ENCODE data around the gene TTLL9.
A peak's percentile ranks its signal among the peaks of the same experiment; 100 is the strongest.

The TTLL9 gene

DNA sequence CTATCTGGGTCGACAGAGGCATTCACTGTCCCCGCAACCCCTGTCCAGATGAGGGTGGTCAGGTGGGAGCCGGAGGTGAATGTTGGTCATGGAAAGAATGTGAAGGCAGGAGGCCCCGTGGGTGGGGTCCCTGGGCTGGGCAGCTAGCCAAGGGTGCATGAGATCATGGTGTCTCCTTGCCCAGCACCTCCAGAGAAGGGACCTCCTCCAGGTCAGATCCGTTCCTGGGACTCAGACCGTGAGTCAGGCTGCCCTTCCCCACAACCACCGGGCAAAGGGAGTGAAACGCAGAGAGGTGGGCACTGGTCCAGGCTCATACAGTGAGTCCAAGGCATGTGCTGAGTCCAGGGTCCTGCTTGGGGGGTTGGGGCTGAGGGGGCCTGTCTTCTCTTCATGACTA, 28.5 kb upstream of the TTLL9 start:
- TF ChIP-seq EGR1 (IDR thresholded peaks at IDR 0.05) (no peak), NFIC (IDR thresholded peaks at IDR 0.05) (peak; percentile 93), TCF12 (IDR thresholded peaks at IDR 0.05; ENCODE audit: low read depth) (peak; percentile 92), EP300 (IDR thresholded peaks at IDR 0.05; ENCODE audit: borderline replicate concordance) (peak; percentile 93), YY1 (IDR thresholded peaks at IDR 0.05; ENCODE audit: low read depth) (no peak), TEAD4 (IDR thresholded peaks at IDR 0.05) (peak; percentile 82), CEBPB (IDR thresholded peaks at IDR 0.05) (no peak), ZBTB7A (IDR thresholded peaks at IDR 0.05; ENCODE audit: low read depth) (peak; percentile 53; the same call in 1 of the 2 replicates), RAD21 (IDR thresholded peaks at IDR 0.05; ENCODE audit: low read depth) (0 out of 2 replicates have a peak, but pooled peaks have one; percentile 8), CREB1 (IDR thresholded peaks at IDR 0.05; ENCODE audit: low read depth) (no peak), TAF1 (IDR thresholded peaks at IDR 0.05; ENCODE audit: low read depth) (no peak; the same call in 1 of the 2 replicates), FOXM1 (IDR thresholded peaks at IDR 0.05; ENCODE audit: borderline replicate concordance, low read depth) (peak; percentile 69; the same call in 1 of the 2 replicates)
- TF ChIP-seq, protein P1, sequence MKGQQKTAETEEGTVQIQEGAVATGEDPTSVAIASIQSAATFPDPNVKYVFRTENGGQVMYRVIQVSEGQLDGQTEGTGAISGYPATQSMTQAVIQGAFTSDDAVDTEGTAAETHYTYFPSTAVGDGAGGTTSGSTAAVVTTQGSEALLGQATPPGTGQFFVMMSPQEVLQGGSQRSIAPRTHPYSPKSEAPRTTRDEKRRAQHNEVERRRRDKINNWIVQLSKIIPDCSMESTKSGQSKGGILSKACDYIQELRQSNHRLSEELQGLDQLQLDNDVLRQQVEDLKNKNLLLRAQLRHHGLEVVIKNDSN (IDR thresholded peaks at IDR 0.05): peak; percentile 60
- TF ChIP-seq, protein P2, sequence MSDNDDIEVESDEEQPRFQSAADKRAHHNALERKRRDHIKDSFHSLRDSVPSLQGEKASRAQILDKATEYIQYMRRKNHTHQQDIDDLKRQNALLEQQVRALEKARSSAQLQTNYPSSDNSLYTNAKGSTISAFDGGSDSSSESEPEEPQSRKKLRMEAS (IDR thresholded peaks at IDR 0.05): 0 out of 2 replicates have a peak, but pooled peaks have one; percentile 25
- TF ChIP-seq, protein P3, sequence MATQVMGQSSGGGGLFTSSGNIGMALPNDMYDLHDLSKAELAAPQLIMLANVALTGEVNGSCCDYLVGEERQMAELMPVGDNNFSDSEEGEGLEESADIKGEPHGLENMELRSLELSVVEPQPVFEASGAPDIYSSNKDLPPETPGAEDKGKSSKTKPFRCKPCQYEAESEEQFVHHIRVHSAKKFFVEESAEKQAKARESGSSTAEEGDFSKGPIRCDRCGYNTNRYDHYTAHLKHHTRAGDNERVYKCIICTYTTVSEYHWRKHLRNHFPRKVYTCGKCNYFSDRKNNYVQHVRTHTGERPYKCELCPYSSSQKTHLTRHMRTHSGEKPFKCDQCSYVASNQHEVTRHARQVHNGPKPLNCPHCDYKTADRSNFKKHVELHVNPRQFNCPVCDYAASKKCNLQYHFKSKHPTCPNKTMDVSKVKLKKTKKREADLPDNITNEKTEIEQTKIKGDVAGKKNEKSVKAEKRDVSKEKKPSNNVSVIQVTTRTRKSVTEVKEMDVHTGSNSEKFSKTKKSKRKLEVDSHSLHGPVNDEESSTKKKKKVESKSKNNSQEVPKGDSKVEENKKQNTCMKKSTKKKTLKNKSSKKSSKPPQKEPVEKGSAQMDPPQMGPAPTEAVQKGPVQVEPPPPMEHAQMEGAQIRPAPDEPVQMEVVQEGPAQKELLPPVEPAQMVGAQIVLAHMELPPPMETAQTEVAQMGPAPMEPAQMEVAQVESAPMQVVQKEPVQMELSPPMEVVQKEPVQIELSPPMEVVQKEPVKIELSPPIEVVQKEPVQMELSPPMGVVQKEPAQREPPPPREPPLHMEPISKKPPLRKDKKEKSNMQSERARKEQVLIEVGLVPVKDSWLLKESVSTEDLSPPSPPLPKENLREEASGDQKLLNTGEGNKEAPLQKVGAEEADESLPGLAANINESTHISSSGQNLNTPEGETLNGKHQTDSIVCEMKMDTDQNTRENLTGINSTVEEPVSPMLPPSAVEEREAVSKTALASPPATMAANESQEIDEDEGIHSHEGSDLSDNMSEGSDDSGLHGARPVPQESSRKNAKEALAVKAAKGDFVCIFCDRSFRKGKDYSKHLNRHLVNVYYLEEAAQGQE (IDR thresholded peaks at IDR 0.05; ENCODE audit: low read depth): no peak

DNA sequence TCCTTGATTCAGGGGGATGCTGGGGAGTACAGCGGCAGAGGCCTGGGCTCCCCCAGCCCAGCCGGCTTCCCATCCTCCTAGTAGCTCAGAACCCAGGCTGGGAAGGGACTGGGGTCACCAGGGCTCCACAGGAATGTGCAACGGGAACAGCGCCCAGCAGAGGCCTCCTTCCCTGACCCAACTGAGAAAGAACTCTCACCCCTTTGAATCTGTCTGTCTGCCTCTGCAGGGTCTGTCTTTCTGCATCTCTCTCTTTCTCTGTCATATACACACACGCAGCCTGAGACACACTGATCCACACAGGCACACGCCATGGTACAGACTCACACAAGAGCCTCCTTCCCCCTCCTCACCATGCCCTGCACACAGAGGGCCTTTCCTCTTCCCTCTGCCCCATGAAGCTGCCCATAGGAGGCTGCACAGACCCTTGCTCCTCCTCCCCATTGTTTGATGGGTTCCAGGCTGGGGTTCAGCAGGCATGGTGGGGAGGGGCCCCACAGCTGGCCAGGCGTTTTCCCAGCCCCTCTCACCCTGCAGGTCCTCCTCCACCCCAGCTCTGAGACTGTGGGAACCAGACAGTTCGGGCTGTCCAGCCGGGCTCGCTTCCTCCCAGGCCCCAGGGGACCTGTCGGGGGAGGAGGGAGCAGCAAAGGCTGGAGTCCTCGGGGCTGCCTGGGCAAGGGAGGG, 27.8 kb upstream of the TTLL9 start:
- TF ChIP-seq FOXM1 (IDR thresholded peaks at IDR 0.05; ENCODE audit: borderline replicate concordance, low read depth): peak; percentile 77
- TF ChIP-seq EP300 (IDR thresholded peaks at IDR 0.05; ENCODE audit: borderline replicate concordance): peak; percentile 95
- TF ChIP-seq CEBPB (IDR thresholded peaks at IDR 0.05): no peak
- no peak for TF ChIP-seq TAF1 (IDR thresholded peaks at IDR 0.05; ENCODE audit: low read depth)
- TF ChIP-seq TEAD4 (IDR thresholded peaks at IDR 0.05): 0 out of 2 replicates have a peak, but pooled peaks have one; percentile 14
- TF ChIP-seq TCF12 (IDR thresholded peaks at IDR 0.05; ENCODE audit: low read depth): peak; percentile 89
- TF ChIP-seq, protein P2 (IDR thresholded peaks at IDR 0.05): peak; percentile 26; the same call in 1 of the 2 replicates
- no peak for TF ChIP-seq EGR1 (IDR thresholded peaks at IDR 0.05)
- TF ChIP-seq NFIC (IDR thresholded peaks at IDR 0.05): peak; percentile 79
- 0 out of 2 replicates have a peak, but pooled peaks have one; percentile 17 for TF ChIP-seq ZBTB7A (IDR thresholded peaks at IDR 0.05; ENCODE audit: low read depth)

DNA sequence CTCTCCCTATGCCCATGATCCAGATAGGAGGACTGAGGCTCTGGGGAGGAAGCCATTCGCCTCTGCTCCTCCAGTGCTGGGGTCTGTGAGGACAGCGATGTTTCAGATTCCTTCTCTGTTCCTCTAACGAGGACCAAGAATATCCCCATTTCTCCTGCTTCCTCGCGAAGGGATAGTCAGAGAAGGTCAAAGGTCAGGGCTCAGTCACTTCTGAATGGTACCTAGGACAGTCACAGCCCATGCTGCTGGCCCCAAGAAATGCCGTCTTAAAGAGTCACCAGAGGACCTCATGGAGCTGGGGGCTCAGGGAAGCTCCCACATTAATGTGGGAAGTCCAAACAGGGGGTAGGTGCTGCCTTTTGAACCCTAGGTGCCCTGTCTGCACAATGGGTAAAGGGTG, 27.1 kb upstream of the TTLL9 start:
- TF ChIP-seq, protein P1 (IDR thresholded peaks at IDR 0.05): no peak
- TF ChIP-seq EP300 (IDR thresholded peaks at IDR 0.05; ENCODE audit: borderline replicate concordance) (no peak), CREB1 (IDR thresholded peaks at IDR 0.05; ENCODE audit: low read depth) (no peak), CEBPB (IDR thresholded peaks at IDR 0.05) (no peak), TCF12 (IDR thresholded peaks at IDR 0.05; ENCODE audit: low read depth) (no peak), ZBTB7A (IDR thresholded peaks at IDR 0.05; ENCODE audit: low read depth) (no peak), RAD21 (IDR thresholded peaks at IDR 0.05; ENCODE audit: low read depth) (no peak), TEAD4 (IDR thresholded peaks at IDR 0.05) (no peak), EGR1 (IDR thresholded peaks at IDR 0.05) (no peak), TAF1 (IDR thresholded peaks at IDR 0.05; ENCODE audit: low read depth) (no peak), FOXM1 (IDR thresholded peaks at IDR 0.05; ENCODE audit: borderline replicate concordance, low read depth) (no peak), NFIC (IDR thresholded peaks at IDR 0.05) (no peak), YY1 (IDR thresholded peaks at IDR 0.05; ENCODE audit: low read depth) (no peak)
- TF ChIP-seq, protein P3 (IDR thresholded peaks at IDR 0.05; ENCODE audit: low read depth): no peak
- TF ChIP-seq, protein P2 (IDR thresholded peaks at IDR 0.05): no peak; the same call in 1 of the 2 replicates

DNA sequence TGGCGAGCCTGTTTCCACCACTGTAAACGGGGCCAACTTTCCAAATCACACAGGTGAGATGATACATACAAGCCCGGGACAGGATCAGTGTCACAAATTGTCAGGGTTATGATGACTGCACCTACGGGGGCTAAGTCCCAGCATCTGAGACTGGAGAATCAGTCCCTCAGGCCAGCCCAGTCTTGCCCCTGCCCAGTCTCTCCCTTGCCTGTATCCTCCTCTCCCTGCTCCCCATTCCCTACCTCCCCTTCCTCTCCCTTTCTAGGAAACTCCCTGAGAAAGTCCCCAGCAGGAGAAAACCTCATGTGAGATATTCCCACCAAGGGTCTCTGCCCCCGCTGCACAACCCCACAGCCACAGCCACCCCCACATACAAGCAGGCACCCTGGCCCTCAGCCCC, 26.6 kb upstream of the TTLL9 start:
- TF ChIP-seq FOXM1 (IDR thresholded peaks at IDR 0.05; ENCODE audit: borderline replicate concordance, low read depth): no peak
- TF ChIP-seq, protein P1 (IDR thresholded peaks at IDR 0.05): no peak
- TF ChIP-seq, protein P3 (IDR thresholded peaks at IDR 0.05; ENCODE audit: low read depth): no peak
- no peak for TF ChIP-seq TCF12 (IDR thresholded peaks at IDR 0.05; ENCODE audit: low read depth)
- TF ChIP-seq RAD21 (IDR thresholded peaks at IDR 0.05; ENCODE audit: low read depth): no peak
- TF ChIP-seq ZBTB7A (IDR thresholded peaks at IDR 0.05; ENCODE audit: low read depth): no peak
- TF ChIP-seq CEBPB (IDR thresholded peaks at IDR 0.05): no peak
- TF ChIP-seq YY1 (IDR thresholded peaks at IDR 0.05; ENCODE audit: low read depth): no peak
- TF ChIP-seq TAF1 (IDR thresholded peaks at IDR 0.05; ENCODE audit: low read depth): no peak
- no peak for TF ChIP-seq TEAD4 (IDR thresholded peaks at IDR 0.05)
- TF ChIP-seq, protein P2 (IDR thresholded peaks at IDR 0.05): no peak
- TF ChIP-seq EP300 (IDR thresholded peaks at IDR 0.05; ENCODE audit: borderline replicate concordance): no peak
- no peak for TF ChIP-seq EGR1 (IDR thresholded peaks at IDR 0.05)
- no peak for TF ChIP-seq NFIC (IDR thresholded peaks at IDR 0.05)
- no peak for TF ChIP-seq CREB1 (IDR thresholded peaks at IDR 0.05; ENCODE audit: low read depth)
